HL-60 (cell line): ENCODE data around the gene TBL3.

Experiments used
- CTCF ChIP-seq: IDR thresholded peaks from one replicate; pipeline ENCODE4 v1.5.1; 2011; ENCODE audit warnings: low read length, control low read depth, inconsistent platforms; ENCODE audit not compliant: insufficient read depth
- GABPA ChIP-seq: IDR thresholded peaks from 2 replicates; pipeline ENCODE4 v1.6.1; 2012; ENCODE audit warnings: low read depth
- POLR2AphosphoS5 ChIP-seq: IDR thresholded peaks from 2 replicates; pipeline ENCODE4 v1.6.1; 2012; ENCODE audit warnings: low read depth
- REST ChIP-seq: IDR thresholded peaks from 2 replicates; pipeline ENCODE4 v1.6.1; 2012; ENCODE audit warnings: low read depth; ENCODE audit not compliant: insufficient replicate concordance

GRCh38 chr16:2001456-2002355 lies 29.9 kb downstream of the TBL3 start:
- TF ChIP-seq REST = no peak
- no peak for TF ChIP-seq CTCF
- TF ChIP-seq GABPA = no peak
- TF ChIP-seq POLR2AphosphoS5 = no peak
